ENCODE measurements around the gene SMIM24.
"Not testable (repeated sequence)": the region's sequence is repeated elsewhere in the genome, so short reads cannot be mapped to it uniquely, and the experiment has no call there.

Gene SMIM24

DNA sequence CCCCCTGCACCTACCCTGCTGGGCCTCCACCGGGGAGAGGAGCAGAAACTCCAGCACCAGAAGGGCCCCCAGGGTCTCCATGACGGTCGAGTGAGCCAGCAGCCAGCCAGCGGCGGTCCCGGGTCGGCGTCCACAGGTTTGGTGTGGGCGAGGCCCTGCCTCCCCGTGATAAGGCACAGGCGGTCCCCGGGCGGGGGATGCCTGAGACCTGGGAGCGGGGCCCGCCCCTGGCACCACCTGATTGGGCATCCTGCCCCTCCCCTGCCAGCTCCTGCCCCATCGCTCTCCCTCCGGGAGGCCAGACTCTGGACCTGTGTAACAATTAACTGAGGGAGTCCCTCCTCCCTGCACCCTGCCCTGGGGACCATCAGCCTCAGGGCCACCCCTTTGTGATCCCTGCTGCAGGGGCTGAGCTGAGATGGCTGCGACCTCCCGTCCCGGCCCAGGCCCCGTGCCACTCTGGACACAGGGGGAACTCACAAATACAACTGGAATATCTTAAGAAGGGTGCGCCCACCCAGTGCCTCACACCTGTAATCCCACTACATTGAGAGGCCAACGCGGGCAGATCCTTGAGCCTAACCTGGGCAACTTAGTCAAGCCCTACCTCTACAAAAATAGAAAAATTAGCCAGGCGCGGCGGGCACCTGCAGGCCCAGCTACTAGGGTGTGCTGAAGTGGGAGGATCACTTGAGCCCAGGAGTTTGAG lies at the start of gene SMIM24:
SMIM24 (minus strand) TSS at position 143 of the 709 bp plus-strand sequence; CDS start at position 81, 62 bp downstream.
- DNase-seq = no peak

GRCh38 chr19:3529299-3529698 lies 49.0 kb upstream of the SMIM24 start:
- DNase-seq = not testable (repeated sequence)

GRCh38 chr19:3528539-3529211 lies 48.4 kb upstream of the SMIM24 start:
- no peak for DNase-seq

- no peak for DNase-seq
Measured at GRCh38 chr19:3528080-3528479, 47.8 kb upstream of the SMIM24 start.

- DNase-seq = no peak
Measured at GRCh38 chr19:3527238-3527910, 47.0 kb upstream of the SMIM24 start.

DNA sequence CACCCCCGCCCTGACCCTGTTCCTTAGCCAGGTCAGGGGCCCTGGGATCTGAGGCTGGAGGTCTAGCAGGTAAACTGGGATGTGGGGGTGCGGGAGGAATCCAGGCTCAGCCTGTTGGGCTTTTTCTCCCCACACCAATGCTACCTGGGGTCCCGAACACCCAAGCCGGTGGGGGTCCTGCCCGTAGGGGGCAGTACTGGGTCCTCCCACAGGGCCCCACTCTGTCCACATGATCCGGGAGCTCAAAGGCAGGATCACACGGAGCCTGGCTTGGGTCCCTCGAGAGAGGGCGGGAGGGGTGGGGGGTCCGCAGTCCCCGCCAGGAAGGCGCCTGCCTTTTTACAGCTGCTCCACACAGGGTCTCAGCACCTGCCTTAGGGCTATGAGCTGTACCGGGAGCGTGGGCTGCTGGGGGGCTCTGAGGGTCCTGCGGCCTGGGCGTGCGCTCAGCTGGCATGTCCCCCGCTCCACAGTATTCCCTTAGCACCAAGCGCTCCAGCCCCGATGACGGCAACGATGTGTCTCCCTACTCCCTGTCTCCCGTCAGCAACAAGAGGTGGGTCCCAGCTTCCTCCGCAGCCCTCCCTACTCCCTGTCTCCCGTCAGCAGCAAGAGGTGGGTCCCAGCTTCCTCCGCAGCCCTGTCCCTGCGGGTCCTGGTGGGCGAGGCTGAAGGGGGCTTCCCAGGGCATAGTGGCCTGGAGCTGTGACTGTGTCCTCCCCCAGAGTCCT lies 46.3 kb upstream of the SMIM24 start:
- DNase-seq = no peak

DNA sequence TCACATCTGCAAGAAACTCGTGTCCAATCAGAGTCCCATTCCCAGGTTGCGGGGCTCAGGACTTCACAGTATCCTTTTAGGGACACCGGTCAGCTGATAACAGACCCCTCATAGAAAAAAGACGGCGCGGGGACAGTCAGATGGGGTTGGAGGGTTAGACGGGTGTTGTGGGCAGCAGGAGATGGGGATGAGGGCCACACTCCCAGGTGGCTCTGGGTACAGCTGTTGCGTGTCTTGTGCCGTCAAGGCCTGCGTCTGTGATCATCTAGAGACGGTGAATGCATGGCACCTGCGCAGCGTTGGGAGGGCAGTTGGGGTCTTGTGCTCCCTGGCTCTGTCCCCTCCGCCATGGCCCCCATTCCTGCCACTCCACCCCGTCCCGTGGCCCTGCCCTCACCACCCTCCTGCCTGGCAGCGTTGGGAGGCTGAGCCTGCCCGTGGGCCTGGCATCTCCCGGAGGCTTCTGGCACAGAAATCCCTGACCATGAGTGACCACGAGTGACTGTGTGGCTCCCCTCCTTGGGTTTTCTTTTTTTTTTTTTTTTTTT lies 44.7 kb upstream of the SMIM24 start:
- DNase-seq = no peak

- no peak for DNase-seq
Measured at GRCh38 chr19:3524078-3524842, 43.9 kb upstream of the SMIM24 start.

DNA sequence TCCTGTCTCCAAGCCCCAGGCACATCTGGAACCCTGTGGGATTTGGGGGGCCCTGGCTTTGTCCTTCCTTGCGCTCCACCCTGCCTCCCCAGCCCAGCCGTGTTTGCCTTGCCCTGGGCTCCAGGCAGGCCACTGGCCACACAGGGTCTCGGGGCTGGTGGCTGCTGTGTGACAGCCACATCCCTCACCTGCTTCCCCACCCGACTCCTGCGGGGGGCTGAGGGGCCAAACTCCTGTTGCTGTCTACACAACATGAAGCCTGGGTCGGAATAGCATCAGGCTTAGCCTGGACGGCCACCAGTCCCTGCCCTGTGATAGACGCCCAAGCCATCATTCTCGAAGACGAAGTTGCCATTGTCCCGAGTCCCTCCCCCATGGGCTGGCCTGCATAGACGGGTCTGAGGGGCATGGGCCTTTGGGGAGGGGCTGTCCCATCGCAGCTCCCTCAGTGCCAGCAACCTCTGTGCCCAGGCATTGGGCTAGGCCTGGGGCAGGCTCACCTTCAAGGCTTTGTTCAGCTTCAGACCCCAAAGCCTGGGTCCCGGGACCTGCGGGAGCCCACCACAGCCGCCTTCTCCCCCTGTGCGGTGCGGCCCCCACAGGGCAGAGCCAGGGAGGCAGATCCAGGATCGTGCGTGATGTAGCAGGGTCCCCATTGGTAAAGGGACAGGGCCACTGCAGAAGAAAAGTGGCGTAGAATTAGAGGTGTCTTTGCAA lies 43.2 kb upstream of the SMIM24 start:
- DNase-seq = no peak

GRCh38 chr19:3522421-3523360 lies 42.4 kb upstream of the SMIM24 start:
- no peak for DNase-seq

DNA sequence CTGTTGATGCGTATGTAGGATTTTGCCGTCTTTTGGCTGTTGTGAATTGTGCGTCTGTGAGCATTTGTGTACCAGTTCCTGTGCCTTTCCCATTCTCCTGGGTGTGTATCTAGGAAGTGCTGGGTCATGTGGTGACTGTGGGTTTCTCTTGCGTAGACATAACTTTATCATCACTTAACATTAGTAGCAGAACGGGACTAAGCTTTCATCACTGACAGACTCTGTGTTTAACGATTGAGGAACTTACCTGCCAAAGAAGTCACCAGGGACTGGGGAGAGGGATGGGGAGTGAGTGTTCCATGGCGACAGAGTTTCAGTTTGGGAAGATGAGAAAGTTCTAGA lies 40.8 kb upstream of the SMIM24 start:
- no peak for DNase-seq

- DNase-seq = no peak
Measured at GRCh38 chr19:3520166-3521103, 40.1 kb upstream of the SMIM24 start.

GRCh38 chr19:3519126-3519525 lies 38.8 kb upstream of the SMIM24 start:
- DNase-seq = no peak

DNA sequence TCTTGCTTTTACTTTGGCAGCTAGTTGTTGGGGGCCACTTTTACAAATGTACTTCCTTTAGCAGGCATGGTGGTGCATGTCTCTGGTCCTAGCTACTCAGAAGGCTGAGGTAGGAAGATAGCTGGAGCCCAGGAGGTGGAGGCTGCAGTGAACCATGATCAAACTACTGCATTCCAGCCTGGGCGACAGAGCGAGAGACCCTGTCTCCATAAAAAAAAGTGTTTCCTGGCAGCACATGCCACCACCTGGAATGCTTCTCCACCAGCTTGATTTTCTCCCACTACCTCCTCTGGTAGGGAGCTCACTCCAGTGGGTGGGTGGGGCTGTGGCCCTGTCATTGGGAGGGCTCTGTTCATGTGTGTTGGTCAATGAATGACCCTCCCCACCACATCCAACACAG lies 38.3 kb upstream of the SMIM24 start:
- no peak for DNase-seq

- no peak for DNase-seq
Measured at GRCh38 chr19:3518255-3518654, 37.9 kb upstream of the SMIM24 start.

GRCh38 chr19:3517638-3518037 lies 37.3 kb upstream of the SMIM24 start:
- no peak for DNase-seq

DNA sequence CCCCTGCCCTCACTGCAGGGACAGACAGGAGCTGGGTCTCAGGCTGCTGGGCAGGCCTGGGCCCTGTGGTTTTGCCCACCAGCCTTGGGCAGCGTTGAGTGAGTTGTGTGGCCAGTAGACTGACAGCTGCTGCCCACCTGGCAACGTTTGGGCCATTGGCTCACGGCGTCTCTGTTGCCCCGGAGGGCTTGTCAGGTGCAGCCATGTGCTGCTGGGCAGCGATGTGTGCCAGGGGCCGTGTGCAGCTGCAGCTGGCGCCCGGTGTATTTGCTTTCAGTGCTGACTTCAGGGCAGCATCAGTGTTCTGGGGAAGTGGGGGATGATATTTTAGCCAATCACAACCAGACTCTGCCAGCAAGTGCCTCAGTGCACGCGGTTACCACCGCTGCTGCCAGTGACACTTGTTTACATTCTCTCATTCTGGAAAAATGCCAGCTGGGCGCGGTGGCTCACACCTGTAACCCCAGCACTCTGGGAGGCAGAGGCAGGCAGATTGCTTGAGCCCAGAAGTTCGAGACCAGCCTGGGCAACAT lies 36.4 kb upstream of the SMIM24 start:
- peak; percentile 39 for DNase-seq

GRCh38 chr19:3515891-3516422 lies 35.6 kb upstream of the SMIM24 start:
- DNase-seq = no peak

DNA sequence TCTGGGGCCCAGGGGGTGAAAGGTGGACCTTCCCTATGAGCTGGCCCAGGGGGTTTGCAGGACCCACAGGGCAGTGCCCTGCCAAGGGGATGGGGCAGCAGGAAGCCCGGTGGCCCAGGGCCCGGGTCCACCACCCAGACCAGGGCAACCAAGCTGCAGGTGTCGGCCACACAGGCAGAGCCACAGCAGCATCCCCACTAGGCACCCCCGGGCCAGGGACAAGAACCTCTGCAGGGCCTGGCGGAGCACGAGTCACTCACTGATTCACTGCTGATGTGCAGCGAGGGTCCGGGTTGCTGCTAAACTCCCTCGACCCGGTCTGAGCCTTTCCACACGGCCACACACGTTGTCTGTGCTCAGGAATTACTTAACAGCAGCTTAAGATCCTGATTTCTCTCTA lies 34.6 kb upstream of the SMIM24 start:
- DNase-seq = no peak
